K562 (cell line): Measurements from ENCODE around the gene LASP1. TPM values are rescaled to one million over a fixed set of nuclear protein-coding genes. Genes with fewer than 3 reads are reported as not detected.

Experiments
- ARID3A ChIP-seq: IDR thresholded peaks from 2 replicates; pipeline ENCODE4 v1.6.1; 2012; ENCODE audit warnings: low read depth, low read length, improper control_type of control experiment, borderline replicate concordance
- BRF1 ChIP-seq: IDR thresholded peaks from 3 replicates; pipeline ENCODE4 v1.6.1; 2011; ENCODE audit warnings: borderline replicate concordance, mild to moderate bottlenecking; ENCODE audit not compliant: insufficient read length; ENCODE audit errors: extremely low read depth
- CREBBP ChIP-seq: IDR thresholded peaks from one replicate; pipeline ENCODE4 v1.6.1; 2012; ENCODE audit warnings: low read depth, mild to moderate bottlenecking, control low read depth, inconsistent platforms, low read length
- DLX4 ChIP-seq: fragments of 250-450 bp; sonication (Bioruptor Pico); IDR thresholded peaks from 2 replicates; pipeline ENCODE4 v1.6.1; 2021; ENCODE audit warnings: mild to moderate bottlenecking
- HBP1 ChIP-seq: fragments of 450-650 bp; formaldehyde crosslinking; IDR thresholded peaks from 2 replicates; pipeline ENCODE4 v1.4.0; 2022; ENCODE audit warnings: missing genetic modification characterization
- MAX ChIP-seq: sonication (generic); formaldehyde crosslinking; IDR thresholded peaks from 2 replicates; pipeline ENCODE4 v1.9.0; 2022; ENCODE audit warnings: mild to moderate bottlenecking, missing genetic modification reagents
- MECOM ChIP-seq: fragments of 250-450 bp; sonication (Bioruptor Pico); IDR thresholded peaks from 2 replicates; pipeline ENCODE4 v1.8.0; 2022; ENCODE audit warnings: inconsistent platforms
- NKRF ChIP-seq: fragments of 450-650 bp; IDR thresholded peaks from 2 replicates; pipeline ENCODE4 v1.6.1; 2016; ENCODE audit warnings: borderline replicate concordance
- PTTG1 ChIP-seq: fragments of 450-650 bp; IDR thresholded peaks from 2 replicates; pipeline ENCODE4 v1.6.1; 2016; ENCODE audit warnings: low read depth, mild to moderate bottlenecking, missing genetic modification characterization, missing compliant biosample characterization
- RBM15 ChIP-seq: fragments of 200-400 bp; formaldehyde crosslinking; IDR thresholded peaks from 2 replicates; pipeline ENCODE4 v1.6.1; 2018; ENCODE audit warnings: mild to moderate bottlenecking, low read length, moderate library complexity; ENCODE audit not compliant: insufficient read depth
- RNF219 ChIP-seq: fragments of 250-450 bp; sonication (Bioruptor Pico); IDR thresholded peaks from 2 replicates; pipeline ENCODE4 v1.5.0; 2022; ENCODE audit warnings: mild to moderate bottlenecking
- TAF1 ChIP-seq: IDR thresholded peaks from 2 replicates; pipeline ENCODE4 v1.6.1; 2011; ENCODE audit warnings: mild to moderate bottlenecking, low read length, moderate library complexity; ENCODE audit not compliant: insufficient read depth, control insufficient read depth, severe bottlenecking; ENCODE audit errors: extremely low read depth
- TFE3 ChIP-seq: fragments of 450-650 bp; formaldehyde crosslinking; IDR thresholded peaks from 2 replicates; pipeline ENCODE4 v1.4.0; 2020; ENCODE audit warnings: mild to moderate bottlenecking, mixed read lengths
- ZNF311 ChIP-seq: fragments of 250-450 bp; sonication (Bioruptor Pico); IDR thresholded peaks from 2 replicates; pipeline ENCODE4 v1.4.0; 2020; ENCODE audit warnings: mild to moderate bottlenecking, moderate library complexity
- ZNF75A ChIP-seq: fragments of 450-650 bp; formaldehyde crosslinking; IDR thresholded peaks from 2 replicates; pipeline ENCODE4 v1.4.0; 2020; ENCODE audit warnings: mild to moderate bottlenecking
- polyA plus RNA-seq, 8 experiments: library from polyadenylated mRNA; depleted of rRNA in 4 of 8; stranded (reverse) in 5 of 8; unstranded in 3 of 8; fragments of >200 nt; fragmentation: Nextera tagmentation in 2 of 8; fragmentation: Illumina TruSeq in 1 of 8; extraction: Ambion mirVana in 2 of 8; extraction: Trizol in 1 of 8; gene quantifications; 2 replicates each; pipeline versions ENCODE4 v1.2.1 to v1.2.3, GENCODE V29; 2011 to 2014; ENCODE audit warnings: inconsistent platforms in 1 of 8, missing spikeins in 1 of 8
- total RNA-seq, 7 experiments: library from RNA; depleted of rRNA in 6 of 7; stranded (reverse); fragments of >200 nt in 6 of 7; fragmentation: Illumina TruSeq in 2 of 7; extraction: Trizol in 2 of 7; gene quantifications; 2 replicates each; pipeline versions ENCODE4 v1.2.1 to v1.2.3, GENCODE V29; 2011 to 2021; ENCODE audit warnings: low replicate concordance in 1 of 7

LASP1 gene
- total and polyA plus RNA-seq, 9 of the 15 experiments (the other 6 are each of a cell fraction or from before 2014, with no cell fraction given), result 23.0 to 125 (median 55.3) TPM

- no peak for TF ChIP-seq TFE3
- no peak for TF ChIP-seq TAF1
- no peak for TF ChIP-seq DLX4
- TF ChIP-seq RBM15, result no peak
- TF ChIP-seq ZNF75A (CRISPR knock-in tag), result no peak
- TF ChIP-seq HBP1 (CRISPR knock-in tag), result no peak
- no peak for TF ChIP-seq MECOM
- TF ChIP-seq ARID3A, result no peak
- TF ChIP-seq CREBBP, result no peak
- no peak for TF ChIP-seq NKRF
- no peak for TF ChIP-seq MAX
- TF ChIP-seq ZNF311 (CRISPR knock-in tag), result no peak
- TF ChIP-seq BRF1, result no peak
- TF ChIP-seq PTTG1, result no peak
- no peak for TF ChIP-seq RNF219 (CRISPR knock-in tag)
These were observed 31.3 kb downstream of the LASP1 start (continued) for GRCh38 chr17:38900978-38901656.
